HG03039 (cell line): ENCODE results near the gene HMCES.
"Not testable (repeated sequence)": the region's sequence is repeated elsewhere in the genome, so short reads cannot be mapped to it uniquely, and the experiment has no call there.

Experiments used
- ATAC-seq: cut with Tn5 transposase; IDR thresholded peaks from one replicate; pipeline ENCODE4 v1.9.1; 2021; ENCODE audit warnings: mild to moderate bottlenecking, moderate library complexity; ENCODE audit not compliant: unreplicated experiment

Gene HMCES

GRCh38 chr3:129278439-129278965 is at the start of gene HMCES:
Gene HMCES, plus strand, starts transcription at chr3:129278870. Its CDS starts 863 bp downstream, at chr3:129279733.
- peak; percentile 51 for ATAC-seq

- ATAC-seq = no peak
Observed at GRCh38 chr3:129228891-129229585, 49.6 kb upstream of the HMCES start.

GRCh38 chr3:129230311-129231019 is 48.2 kb upstream of the HMCES start:
- ATAC-seq = no peak

GRCh38 chr3:129231331-129232119 is 47.1 kb upstream of the HMCES start:
- ATAC-seq = no peak

- peak; percentile 65 for ATAC-seq
Observed at GRCh38 chr3:129233538-129233937, 45.1 kb upstream of the HMCES start.

- ATAC-seq = no peak
Observed at GRCh38 chr3:129234441-129234840, 44.2 kb upstream of the HMCES start.

- ATAC-seq = no peak
Observed at GRCh38 chr3:129235344-129235917, 43.2 kb upstream of the HMCES start.

- no peak for ATAC-seq
Observed at GRCh38 chr3:129238945-129239705, 39.5 kb upstream of the HMCES start.

- no peak for ATAC-seq
Observed at GRCh38 chr3:129239991-129240390, 38.7 kb upstream of the HMCES start.

GRCh38 chr3:129240436-129240835 is 38.2 kb upstream of the HMCES start:
- ATAC-seq = no peak

- ATAC-seq = no peak
Observed at GRCh38 chr3:129245141-129245540, 33.5 kb upstream of the HMCES start.

- not testable (repeated sequence) for ATAC-seq
Observed at GRCh38 chr3:129245641-129246306, 32.9 kb upstream of the HMCES start.

- ATAC-seq = no peak
Observed at GRCh38 chr3:129246636-129247035, 32.0 kb upstream of the HMCES start.

- ATAC-seq = no peak
Observed at GRCh38 chr3:129248286-129248979, 30.2 kb upstream of the HMCES start.

- ATAC-seq = peak; percentile 77
Observed at GRCh38 chr3:129249284-129250065, 29.2 kb upstream of the HMCES start, which contains the start of gene COPG1. Gene COPG1, plus strand, starts transcription at chr3:129249606. Its CDS starts 104 bp downstream, at chr3:129249710.

GRCh38 chr3:129252748-129253147 is 25.9 kb upstream of the HMCES start:
- no peak for ATAC-seq

GRCh38 chr3:129254536-129255230 is 24.0 kb upstream of the HMCES start:
- ATAC-seq = no peak

GRCh38 chr3:129256270-129256669 is 22.4 kb upstream of the HMCES start:
- no peak for ATAC-seq
